Astrocyte of the cerebellum (primary cell): Measurements from ENCODE around the gene CFAP157.

Source experiments
- DNase-seq: peaks from one replicate; pipeline ENCODE4 v3.0.0-alpha.2; 2011; ENCODE audit warnings: low read depth
- H3K4me3 ChIP-seq: 2 replicates; pipeline ENCODE4 v1.5.1; 2011; ENCODE audit warnings: mild to moderate bottlenecking, low read depth, low read length, moderate library complexity
- CTCF ChIP-seq: IDR thresholded peaks from 2 replicates; pipeline ENCODE4 v1.5.1; 2012; ENCODE audit warnings: low read length, low read depth, moderate library complexity, mild to moderate bottlenecking; ENCODE audit errors: missing control alignments
- in situ Hi-C: cut with HindIII; loops from 2 replicates; pipeline ENCODE4 v1.10.0; 2017; ENCODE audit warnings: low sequenced_read_pairs

The CFAP157 gene

GRCh38 chr9:127706836-127707241 lies at the start of gene CFAP157:
Gene CFAP157, plus strand, starts transcription at chr9:127706988. Its CDS starts 44 bp downstream, at chr9:127707032.
- in situ Hi-C loops, result no loop called here
- TF ChIP-seq CTCF, result no peak
- no peak for DNase-seq
- H3K4me3 ChIP-seq, result no peak within 1 kb of the TSS

- no peak overlapping the region for H3K4me3 ChIP-seq
- in situ Hi-C loops, result no loop called here
- no peak for DNase-seq
- no peak for TF ChIP-seq CTCF
Measured at GRCh38 chr9:127658428-127658827, 48.4 kb upstream of the CFAP157 start.

GRCh38 chr9:127660886-127661741 lies 45.7 kb upstream of the CFAP157 start:
- no peak for TF ChIP-seq CTCF
- in situ Hi-C loops, result no loop called here
- no peak for DNase-seq
- H3K4me3 ChIP-seq, result no peak overlapping the region

GRCh38 chr9:127662617-127663016 lies 44.2 kb upstream of the CFAP157 start:
- in situ Hi-C loops, result no loop called here
- no peak for TF ChIP-seq CTCF
- no peak overlapping the region for H3K4me3 ChIP-seq
- DNase-seq, result no peak

- H3K4me3 ChIP-seq, result no peak overlapping the region
- TF ChIP-seq CTCF, result no peak
- in situ Hi-C loops, result no loop called here
- DNase-seq, result no peak
Measured at GRCh38 chr9:127664324-127664677, 42.5 kb upstream of the CFAP157 start.

- in situ Hi-C loops, result no loop called here
- DNase-seq, result no peak
- TF ChIP-seq CTCF, result no peak
- H3K4me3 ChIP-seq, result no peak overlapping the region
Measured at GRCh38 chr9:127664678-127665507, 41.9 kb upstream of the CFAP157 start.
